ENCODE measurements around the gene CLMN. TPM values are rescaled to one million over a fixed set of nuclear protein-coding genes. Genes with fewer than 3 reads are reported as not detected.
"Not testable (repeated sequence)": the region's sequence is repeated elsewhere in the genome, so short reads cannot be mapped to it uniquely, and the experiment has no call there.

Gene CLMN
- total RNA-seq, 1 donor from 2014 or later, result 117 TPM

DNA sequence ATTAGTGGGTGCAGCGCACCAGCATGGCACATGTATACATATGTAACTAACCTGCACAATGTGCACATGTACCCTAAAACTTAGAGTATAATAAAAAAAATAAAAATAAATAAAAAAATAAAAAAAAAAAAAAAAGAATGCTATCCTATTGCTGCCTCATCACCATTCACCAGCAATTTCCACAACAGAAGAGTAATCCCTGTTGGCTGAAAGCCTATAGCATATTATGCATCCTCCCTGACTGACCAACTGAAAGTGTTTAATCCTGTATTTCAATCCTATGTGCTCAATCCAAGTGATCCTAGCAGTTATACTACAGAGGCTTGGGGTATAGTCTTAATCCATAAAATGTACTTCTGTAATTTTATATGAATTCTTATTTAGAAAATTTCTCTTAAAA is 180.8 kb downstream of the CLMN start:
- TF ChIP-seq, protein P1, sequence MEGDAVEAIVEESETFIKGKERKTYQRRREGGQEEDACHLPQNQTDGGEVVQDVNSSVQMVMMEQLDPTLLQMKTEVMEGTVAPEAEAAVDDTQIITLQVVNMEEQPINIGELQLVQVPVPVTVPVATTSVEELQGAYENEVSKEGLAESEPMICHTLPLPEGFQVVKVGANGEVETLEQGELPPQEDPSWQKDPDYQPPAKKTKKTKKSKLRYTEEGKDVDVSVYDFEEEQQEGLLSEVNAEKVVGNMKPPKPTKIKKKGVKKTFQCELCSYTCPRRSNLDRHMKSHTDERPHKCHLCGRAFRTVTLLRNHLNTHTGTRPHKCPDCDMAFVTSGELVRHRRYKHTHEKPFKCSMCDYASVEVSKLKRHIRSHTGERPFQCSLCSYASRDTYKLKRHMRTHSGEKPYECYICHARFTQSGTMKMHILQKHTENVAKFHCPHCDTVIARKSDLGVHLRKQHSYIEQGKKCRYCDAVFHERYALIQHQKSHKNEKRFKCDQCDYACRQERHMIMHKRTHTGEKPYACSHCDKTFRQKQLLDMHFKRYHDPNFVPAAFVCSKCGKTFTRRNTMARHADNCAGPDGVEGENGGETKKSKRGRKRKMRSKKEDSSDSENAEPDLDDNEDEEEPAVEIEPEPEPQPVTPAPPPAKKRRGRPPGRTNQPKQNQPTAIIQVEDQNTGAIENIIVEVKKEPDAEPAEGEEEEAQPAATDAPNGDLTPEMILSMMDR (IDR thresholded peaks at IDR 0.05; ENCODE audit: unreplicated experiment), result no peak

GRCh38 chr14:95138455-95138854 is 181.3 kb downstream of the CLMN start:
- H3K27ac Mint-ChIP-seq, result peak overlapping the region; percentile 89

More for the DNA sequence above, 180.8 kb downstream of the CLMN start:
- no peak for DNase-seq (ENCODE audit: low spot score in 2 of 2, unreplicated experiment in 2 of 2)
- Mint-ChIP-seq H3K9me3 (no peaks in the 10 kb centered on the region), H3K27ac (peak overlapping the region; percentile 36), H3K4me1 (peaks cover 52% of the 10 kb centered on the region), H3K27me3 (ENCODE audit: low read depth) (no peaks in the 10 kb centered on the region), H3K4me3 (no peak overlapping the region), H3K36me3 (no peaks in the 10 kb centered on the region)

GRCh38 chr14:95137804-95138167 is 181.9 kb downstream of the CLMN start:
- Mint-ChIP-seq H3K9me3 (no peaks in the 10 kb centered on the region), H3K4me3 (peak overlapping the region; percentile 13), H3K27me3 (ENCODE audit: low read depth) (no peaks in the 10 kb centered on the region), H3K27ac (peak overlapping the region; percentile 90), H3K4me1 (peaks cover 46% of the 10 kb centered on the region), H3K36me3 (no peaks in the 10 kb centered on the region)
- no peak for DNase-seq (ENCODE audit: low spot score in 2 of 2, unreplicated experiment in 2 of 2)
- TF ChIP-seq, protein P1 (IDR thresholded peaks at IDR 0.05; ENCODE audit: unreplicated experiment), result no peak

More at GRCh38 chr14:95138455-95138854, 181.3 kb downstream of the CLMN start:
- H3K4me1 Mint-ChIP-seq, result peaks cover 51% of the 10 kb centered on the region
- not testable (repeated sequence) for H3K4me3 Mint-ChIP-seq; H3K9me3 Mint-ChIP-seq; DNase-seq (ENCODE audit: low spot score in 2 of 2, unreplicated experiment in 2 of 2); H3K27me3 Mint-ChIP-seq (ENCODE audit: low read depth); H3K36me3 Mint-ChIP-seq

DNA sequence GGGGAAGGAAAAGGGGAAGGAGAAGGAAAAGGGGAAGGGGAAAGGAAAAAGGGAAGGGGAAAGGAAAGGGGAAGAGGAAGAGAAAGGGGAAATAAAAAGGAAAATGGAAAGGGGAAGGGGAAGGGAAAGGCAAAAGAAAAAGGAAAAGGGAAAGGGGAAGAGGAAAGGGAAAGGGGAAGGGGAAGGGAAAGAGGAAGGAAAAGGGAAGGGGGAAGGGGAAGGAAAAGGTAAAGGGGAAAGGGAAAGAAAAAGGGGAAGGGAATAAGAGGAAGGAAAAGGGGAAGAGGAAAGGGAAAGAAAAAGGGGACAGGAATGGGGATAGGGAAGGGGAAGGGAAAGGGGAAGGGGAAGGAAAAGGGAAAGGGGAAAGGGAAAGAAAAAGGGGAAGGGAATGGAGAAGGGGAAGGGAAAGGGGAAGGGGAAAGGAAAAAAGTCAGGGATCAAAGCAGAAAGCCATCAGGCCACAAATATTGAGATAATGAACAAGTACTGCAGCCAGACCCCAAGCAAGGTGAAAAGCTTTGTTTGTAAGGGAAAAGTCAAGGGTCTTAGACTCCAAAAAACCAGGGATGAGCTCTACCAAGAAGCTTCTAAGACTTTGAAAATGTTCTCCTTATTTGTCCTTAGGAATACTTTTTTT is 182.4 kb downstream of the CLMN start:
- peaks cover 43% of the 10 kb centered on the region for H3K4me1 Mint-ChIP-seq
- H3K27ac Mint-ChIP-seq, result peak overlapping the region; percentile 90
- no peak overlapping the region for H3K4me3 Mint-ChIP-seq
- DNase-seq (ENCODE audit: low spot score in 2 of 2, unreplicated experiment in 2 of 2), result no peak
- H3K36me3 Mint-ChIP-seq, result no peaks in the 10 kb centered on the region
- H3K27me3 Mint-ChIP-seq (ENCODE audit: low read depth), result no peaks in the 10 kb centered on the region
- no peaks in the 10 kb centered on the region for H3K9me3 Mint-ChIP-seq
- TF ChIP-seq, protein P1 (IDR thresholded peaks at IDR 0.05; ENCODE audit: unreplicated experiment), result no peak

GRCh38 chr14:95136631-95137030 is 183.1 kb downstream of the CLMN start:
- no peaks in the 10 kb centered on the region for H3K27me3 Mint-ChIP-seq (ENCODE audit: low read depth)
- H3K4me1 Mint-ChIP-seq, result peaks cover 41% of the 10 kb centered on the region
- TF ChIP-seq, protein P1 (IDR thresholded peaks at IDR 0.05; ENCODE audit: unreplicated experiment), result no peak
- no peak overlapping the region for H3K4me3 Mint-ChIP-seq
- no peak for DNase-seq (ENCODE audit: low spot score in 2 of 2, unreplicated experiment in 2 of 2)
- H3K27ac Mint-ChIP-seq, result peak overlapping the region; percentile 90
- H3K9me3 Mint-ChIP-seq, result no peaks in the 10 kb centered on the region
- peaks cover 4% of the 10 kb centered on the region for H3K36me3 Mint-ChIP-seq

- Mint-ChIP-seq H3K36me3 (peaks cover 7% of the 10 kb centered on the region), H3K27me3 (ENCODE audit: low read depth) (no peaks in the 10 kb centered on the region), H3K4me3 (no peak overlapping the region), H3K4me1 (peaks cover 28% of the 10 kb centered on the region), H3K27ac (peak overlapping the region; percentile 21), H3K9me3 (no peaks in the 10 kb centered on the region)
- no peak for DNase-seq (ENCODE audit: low spot score in 2 of 2, unreplicated experiment in 2 of 2)
- TF ChIP-seq, protein P1 (IDR thresholded peaks at IDR 0.05; ENCODE audit: unreplicated experiment), result no peak
Observed at GRCh38 chr14:95134304-95134933, 185.3 kb downstream of the CLMN start.

Data from mesothelial cell of epicardium (in vitro differentiated cells).